GM10847 (cell line): ENCODE results near the gene PLA2G3.

Experiments used
- POLR2A ChIP-seq: IDR thresholded peaks from 2 replicates; pipeline ENCODE4 v1.6.1; 2011; ENCODE audit not compliant: insufficient read length; ENCODE audit errors: extremely low read depth

Gene PLA2G3

GRCh38 chr22:31134688-31135087 lies 5.6 kb downstream of the PLA2G3 start:
- TF ChIP-seq POLR2A, result no peak

DNA sequence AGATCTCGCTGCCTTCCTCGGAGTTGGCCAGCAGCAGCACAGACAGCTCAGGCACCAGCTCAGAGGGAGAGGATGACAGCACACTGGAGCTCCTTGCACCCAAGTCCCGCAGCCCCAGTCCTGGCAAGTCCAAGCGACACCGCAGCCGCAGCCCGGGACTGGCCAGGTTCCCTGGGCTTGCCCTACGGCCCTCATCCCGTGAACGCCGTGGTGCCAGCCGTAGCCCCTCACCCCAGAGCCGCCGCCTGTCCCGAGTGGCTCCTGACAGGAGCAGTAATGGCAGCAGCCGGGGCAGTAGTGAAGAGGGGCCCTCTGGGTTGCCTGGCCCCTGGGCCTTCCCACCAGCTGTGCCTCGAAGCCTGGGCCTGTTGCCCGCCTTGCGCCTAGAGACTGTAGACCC lies 6.4 kb downstream of the PLA2G3 start:
- no peak for TF ChIP-seq POLR2A

DNA sequence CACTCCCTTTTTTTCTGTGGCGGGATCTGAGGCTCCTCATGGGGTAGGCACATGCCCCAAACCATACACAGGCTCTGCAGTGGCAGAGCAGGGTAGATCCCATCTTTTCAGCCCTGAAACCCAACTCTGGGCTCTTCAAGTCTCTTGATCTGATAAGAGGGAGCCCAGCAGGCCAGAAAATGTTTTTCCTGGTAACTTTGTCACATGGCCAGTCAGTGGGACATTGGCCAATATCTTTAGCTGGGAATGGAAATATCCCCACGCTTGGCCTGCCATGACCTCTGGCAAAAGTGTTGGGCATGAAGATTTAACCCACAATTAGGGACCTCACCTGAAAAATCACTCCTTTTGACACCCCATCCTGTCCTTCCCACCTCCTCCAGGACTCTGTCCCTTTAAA lies 9.4 kb downstream of the PLA2G3 start:
- TF ChIP-seq POLR2A, result no peak

GRCh38 chr22:31128156-31128555 lies 12.2 kb downstream of the PLA2G3 start:
- TF ChIP-seq POLR2A, result no peak

DNA sequence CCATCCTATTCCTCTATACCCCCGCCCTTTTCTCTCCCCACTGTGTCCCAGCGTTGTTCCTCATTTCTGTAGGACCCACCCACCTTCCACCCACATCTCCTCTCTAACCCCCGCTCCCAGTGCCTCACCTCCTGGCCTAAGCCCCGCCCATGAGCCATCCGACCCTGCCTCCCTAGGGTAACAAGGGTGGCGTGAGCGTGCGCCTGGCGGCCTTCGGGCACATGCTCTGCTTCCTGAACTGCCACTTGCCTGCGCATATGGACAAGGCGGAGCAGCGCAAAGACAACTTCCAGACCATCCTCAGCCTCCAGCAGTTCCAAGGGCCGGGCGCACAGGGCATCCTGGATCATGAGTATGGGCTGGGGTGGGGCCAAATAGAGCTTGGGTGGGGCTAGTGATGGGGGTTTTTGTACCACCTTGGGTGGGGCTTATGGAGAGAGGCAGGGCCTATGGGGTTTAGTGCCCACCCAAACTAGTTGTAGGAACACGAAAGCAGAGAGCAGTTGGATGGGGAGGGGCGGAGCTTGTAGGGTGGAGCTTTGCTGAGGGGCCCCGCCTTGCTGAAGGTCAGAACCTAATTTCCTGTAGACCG lies 13.0 kb downstream of the PLA2G3 start:
- no peak for TF ChIP-seq POLR2A

- TF ChIP-seq POLR2A, result no peak
Observed at GRCh38 chr22:31126869-31127175, 13.5 kb downstream of the PLA2G3 start.

DNA sequence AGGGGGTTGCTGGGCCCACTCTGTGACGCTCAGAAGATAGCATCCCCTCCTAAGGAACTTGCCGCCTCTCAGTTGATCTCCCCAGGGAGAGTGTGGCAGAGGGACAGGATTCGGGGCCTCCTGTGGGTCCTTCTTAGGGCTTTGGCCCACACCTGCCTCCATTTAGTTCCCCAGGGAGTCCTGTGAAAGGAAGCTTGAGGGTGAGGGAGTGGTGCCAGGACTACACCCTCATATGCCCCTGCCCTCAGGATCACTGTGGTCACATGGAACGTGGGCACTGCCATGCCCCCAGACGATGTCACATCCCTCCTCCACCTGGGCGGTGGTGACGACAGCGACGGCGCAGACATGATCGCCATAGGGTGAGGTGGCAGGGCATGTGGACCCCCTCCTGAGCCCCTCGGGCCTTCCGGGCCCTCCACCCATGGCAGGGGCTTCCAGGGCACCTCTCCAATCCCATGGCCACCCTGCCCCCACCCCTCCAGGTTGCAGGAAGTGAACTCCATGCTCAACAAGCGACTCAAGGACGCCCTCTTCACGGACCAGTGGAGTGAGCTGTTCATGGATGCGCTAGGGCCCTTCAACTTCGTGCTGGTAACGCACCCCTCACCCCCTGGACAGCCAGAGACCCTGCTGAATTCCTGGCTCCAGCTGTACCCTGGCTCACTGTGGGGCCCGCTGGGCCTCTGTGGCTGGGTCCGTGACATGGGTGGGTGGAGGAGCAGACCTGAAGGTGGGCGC lies 14.0 kb downstream of the PLA2G3 start:
- TF ChIP-seq POLR2A, result no peak

DNA sequence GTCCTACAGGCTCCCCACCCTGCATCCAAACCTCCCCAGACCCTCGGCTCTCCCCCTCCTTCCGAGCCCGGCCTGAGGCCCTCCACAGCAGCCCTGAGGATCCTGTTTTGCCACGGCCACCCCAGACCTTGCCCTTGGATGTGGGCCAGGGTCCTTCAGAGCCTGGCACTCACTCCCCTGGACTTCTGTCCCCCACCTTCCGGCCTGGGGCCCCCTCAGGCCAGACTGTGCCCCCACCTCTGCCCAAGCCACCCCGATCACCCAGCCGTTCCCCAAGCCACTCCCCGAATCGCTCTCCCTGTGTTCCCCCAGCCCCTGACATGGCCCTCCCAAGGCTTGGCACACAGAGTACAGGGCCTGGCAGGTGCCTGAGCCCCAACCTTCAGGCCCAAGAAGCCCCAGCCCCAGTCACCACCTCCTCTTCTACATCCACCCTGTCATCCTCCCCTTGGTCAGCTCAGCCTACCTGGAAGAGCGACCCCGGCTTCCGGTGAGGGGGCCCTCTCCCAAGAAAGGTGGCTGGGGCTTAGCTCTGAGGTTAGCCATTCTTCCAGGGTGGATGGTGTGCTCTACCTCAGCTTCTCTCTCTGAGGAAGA lies 14.7 kb downstream of the PLA2G3 start:
- TF ChIP-seq POLR2A, result no peak

DNA sequence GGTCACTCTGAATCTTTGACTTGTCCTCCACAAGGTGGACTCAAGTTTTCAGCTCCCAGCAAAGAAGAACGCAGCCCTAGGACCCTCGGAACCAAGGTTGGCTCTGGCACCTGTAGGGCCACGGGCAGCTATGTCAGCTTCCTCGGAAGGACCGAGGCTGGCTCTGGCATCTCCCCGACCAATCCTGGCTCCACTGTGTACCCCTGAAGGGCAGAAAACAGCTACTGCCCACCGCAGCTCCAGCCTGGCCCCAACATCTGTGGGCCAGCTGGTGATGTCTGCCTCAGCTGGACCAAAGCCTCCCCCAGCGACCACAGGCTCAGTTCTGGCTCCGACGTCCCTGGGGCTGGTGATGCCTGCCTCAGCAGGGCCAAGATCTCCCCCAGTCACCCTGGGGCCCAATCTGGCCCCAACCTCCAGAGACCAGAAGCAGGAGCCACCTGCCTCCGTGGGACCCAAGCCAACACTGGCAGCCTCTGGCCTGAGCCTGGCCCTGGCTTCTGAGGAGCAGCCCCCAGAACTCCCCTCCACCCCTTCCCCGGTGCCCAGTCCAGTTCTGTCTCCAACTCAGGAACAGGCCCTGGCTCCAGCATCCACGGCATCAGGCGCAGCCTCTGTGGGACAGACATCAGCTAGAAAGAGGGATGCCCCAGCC lies 15.4 kb downstream of the PLA2G3 start:
- no peak for TF ChIP-seq POLR2A

DNA sequence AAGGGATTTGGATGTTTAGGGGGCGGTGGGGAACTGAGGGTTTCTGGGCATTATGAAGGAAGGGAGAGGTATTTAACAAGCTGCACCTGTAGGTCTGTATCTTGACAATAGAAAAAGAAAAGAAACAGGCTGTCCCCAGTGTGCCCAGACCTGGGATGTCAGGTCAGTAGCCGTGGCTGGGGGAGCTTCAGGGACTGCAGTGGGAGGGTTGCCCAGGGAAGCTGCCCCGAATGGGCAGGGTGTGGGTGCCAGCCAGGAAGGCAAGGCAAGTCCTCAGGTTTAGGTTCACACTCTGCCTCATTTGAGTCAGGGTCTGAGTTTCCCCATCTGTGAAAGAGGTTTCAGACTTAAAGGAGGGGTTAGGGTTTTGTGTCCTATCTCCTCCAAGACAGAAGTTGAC lies 16.0 kb downstream of the PLA2G3 start:
- no peak for TF ChIP-seq POLR2A

- no peak for TF ChIP-seq POLR2A
Observed at GRCh38 chr22:31123292-31123602, 17.1 kb downstream of the PLA2G3 start.

- TF ChIP-seq POLR2A, result no peak
Observed at GRCh38 chr22:31122532-31123291, 17.6 kb downstream of the PLA2G3 start, which contains the start of gene INPP5J. Gene INPP5J (plus strand): TSS chr22:31122966. CDS start chr22:31123015, 49 bp downstream.

- TF ChIP-seq POLR2A, result no peak
Observed at GRCh38 chr22:31122196-31122531, 18.1 kb downstream of the PLA2G3 start.

GRCh38 chr22:31121403-31121802 lies 18.9 kb downstream of the PLA2G3 start:
- no peak for TF ChIP-seq POLR2A

- no peak for TF ChIP-seq POLR2A
Observed at GRCh38 chr22:31120642-31121041, 19.7 kb downstream of the PLA2G3 start.

GRCh38 chr22:31120230-31120629 lies 20.1 kb downstream of the PLA2G3 start:
- TF ChIP-seq POLR2A, result no peak
